ENCODE measurements around the gene CCNL2.

The CCNL2 gene

GRCh38 chr1:1340791-1341548, 58.2 kb downstream of the CCNL2 start:
- DNase-seq, result no peak

GRCh38 chr1:1340185-1340584, 59.0 kb downstream of the CCNL2 start:
- no peak for DNase-seq

- no peak for DNase-seq
Observed at GRCh38 chr1:1338278-1338677, 60.9 kb downstream of the CCNL2 start.

- DNase-seq, result no peak
Observed at GRCh38 chr1:1337793-1338147, 61.4 kb downstream of the CCNL2 start.

GRCh38 chr1:1336931-1337792, 62.0 kb downstream of the CCNL2 start:
- no peak for DNase-seq

GRCh38 chr1:1336446-1336845, 62.7 kb downstream of the CCNL2 start:
- DNase-seq, result no peak

- DNase-seq, result no peak
Observed at GRCh38 chr1:1335792-1336248, 63.3 kb downstream of the CCNL2 start.

All from MV-4-11 (cell line).